Kidney (tissue), 14 donors: ENCODE results near the gene TRIAP1. TPM values are rescaled to one million over a fixed set of nuclear protein-coding genes. Genes with fewer than 3 reads are reported as not detected.
A peak's percentile ranks its signal among the peaks of the same experiment; 100 is the strongest.

ENCODE experiments used
- DNase-seq, 5 donors: peaks; one replicate each; pipeline ENCODE4 v3.0.0-alpha.2; 2013 to 2020
- FAIRE-seq: peaks from 2 replicates; lab custom pipeline; 2012; peaks lifted over from hg19 to GRCh38; lab: Jason Lieb, UNC
- H3K27ac ChIP-seq, 2 donors: one replicate each; pipeline ENCODE4 v1.7.0; 2013; ENCODE audit warnings: low read depth in 2 of 2, low read length in 2 of 2, inconsistent platforms in 1 of 2
- H3K27me3 ChIP-seq: one replicate; pipeline ENCODE4 v1.7.1; 2013; ENCODE audit warnings: low read length, inconsistent platforms; ENCODE audit not compliant: control insufficient read depth, insufficient read depth
- H3K36me3 ChIP-seq, 3 donors: one replicate each; pipeline versions ENCODE4 v1.7.0 to v1.7.1; 2013; ENCODE audit warnings: low read length in 3 of 3, control low read depth in 1 of 3, inconsistent platforms in 1 of 3; ENCODE audit not compliant: insufficient read depth in 3 of 3, control insufficient read depth in 2 of 3
- H3K4me1 ChIP-seq, 3 donors: one replicate each; pipeline versions ENCODE4 v1.7.0 to v1.7.1; 2013; ENCODE audit warnings: low read length in 3 of 3, inconsistent platforms in 1 of 3, low read depth in 1 of 3; ENCODE audit not compliant: control insufficient read depth in 2 of 3, insufficient read depth in 2 of 3
- H3K4me3 ChIP-seq, 3 donors: one replicate each; pipeline versions ENCODE4 v1.7.0 to v1.8.1; 2013; ENCODE audit warnings: low read length in 3 of 3, control low read depth in 1 of 3, inconsistent platforms in 1 of 3
- H3K9ac ChIP-seq, 3 donors: one replicate each; pipeline versions ENCODE4 v1.7.0 to v1.7.1; 2013; ENCODE audit warnings: low read length in 3 of 3, control low read depth in 1 of 3, inconsistent platforms in 1 of 3
- H3K9me3 ChIP-seq, 3 donors: one replicate each; pipeline versions ENCODE4 v1.7.0 to v1.7.1; 2013; ENCODE audit warnings: low read length in 3 of 3, control low read depth in 1 of 3, inconsistent platforms in 1 of 3; ENCODE audit not compliant: control insufficient read depth in 2 of 3, insufficient read depth in 1 of 3
- intact Hi-C: fragments of 100-400 bp; cut with DNase I; formaldehyde crosslinking; loops from one replicate; pipeline ENCODE4 v1.11.1; 2022
- polyA plus RNA-seq: library from polyadenylated mRNA; stranded (reverse); fragments of 350-450 nt; fragmentation: Illumina TruSeq; extraction: RNeasy Lipid Tissue Mini Kit (QIAGEN cat#74804); gene quantifications from one replicate; pipeline ENCODE4 v1.2.3, GENCODE V29; 2014; ENCODE audit warnings: low read depth, low replicate concordance; ENCODE audit not compliant: insufficient read depth
- total RNA-seq: library from RNA; stranded (reverse); fragmentation: NEBNext Ultra II Directional; extraction: Animal tissue kit (Norgen Biotek cat#: 25700); gene quantifications from one replicate; pipeline ENCODE4 v1.2.1, GENCODE V29; 2021
- TF ChIP-seq, protein P1 (sequence below): IDR thresholded peaks from 3 replicates; pipeline ENCODE4 v1.5.1; 2012; ENCODE audit warnings: mild to moderate bottlenecking, moderate library complexity, borderline replicate concordance; ENCODE audit not compliant: insufficient read depth; ENCODE audit errors: extremely low read depth
- donor health status: control.
- donor health status: control.
- donor health status: control.
- donor health status: control.
- donor health status: control.
- donor health status: DM: yes; HTN: yes; CAD: no.
- donor health status: Normal renal cell carcinoma (clear cell type).

TRIAP1 gene
- total and polyA plus RNA-seq, 2 donors from 2014 or later = 15.6 to 28.2 TPM

DNA sequence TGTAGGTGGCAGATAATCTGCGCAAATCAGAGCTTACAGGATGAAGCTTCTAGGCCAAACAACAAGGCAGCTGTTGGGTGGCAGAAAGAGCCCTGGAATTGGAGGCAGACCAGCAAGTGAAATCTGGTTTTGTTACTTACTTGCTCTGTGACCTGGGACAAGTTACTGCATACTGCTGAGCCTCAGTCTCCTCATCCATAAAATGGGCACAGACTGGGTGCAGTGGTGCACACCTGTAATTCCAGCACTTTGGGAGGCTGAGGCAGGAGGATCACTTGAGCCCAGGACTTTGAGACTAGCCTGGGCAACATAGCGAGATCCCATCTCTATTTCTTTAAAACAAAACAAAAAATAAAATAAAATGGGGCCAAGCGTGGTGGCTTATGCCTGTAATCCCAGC is 39.6 kb downstream of the TRIAP1 start:
- H3K4me1 ChIP-seq = no peaks in the 10 kb centered on the region

DNA sequence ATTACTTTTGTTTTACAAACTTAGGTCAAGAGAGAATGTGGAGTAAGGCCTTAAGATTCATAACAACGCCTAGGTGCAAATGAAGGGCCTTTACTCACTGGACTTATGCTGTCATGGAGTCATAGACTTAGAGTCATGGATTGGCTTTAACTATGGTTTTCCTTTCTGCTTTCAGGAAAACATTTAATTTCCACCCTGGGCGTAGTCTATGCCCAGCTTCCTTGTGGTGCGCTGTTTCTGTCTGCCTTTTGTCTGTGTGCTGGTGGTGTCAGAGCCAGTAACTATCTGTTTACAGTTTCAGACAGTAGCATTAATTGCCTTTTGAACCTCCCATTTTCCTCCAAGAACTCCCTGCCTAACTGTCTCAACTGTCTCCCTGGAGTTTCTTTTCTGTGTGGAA is 40.1 kb downstream of the TRIAP1 start:
- no peak overlapping the region for H3K4me3 ChIP-seq
- no peaks in the 10 kb centered on the region for H3K36me3 ChIP-seq
- H3K9me3 ChIP-seq = no peaks in the 10 kb centered on the region
- H3K9ac ChIP-seq = no peak overlapping the region
- no peak overlapping the region for H3K27ac ChIP-seq
- DNase-seq = peak in 1 of 5 donors; percentile 30
- intact Hi-C loops = no loop called here
- FAIRE-seq = no peak
- TF ChIP-seq, protein P1, sequence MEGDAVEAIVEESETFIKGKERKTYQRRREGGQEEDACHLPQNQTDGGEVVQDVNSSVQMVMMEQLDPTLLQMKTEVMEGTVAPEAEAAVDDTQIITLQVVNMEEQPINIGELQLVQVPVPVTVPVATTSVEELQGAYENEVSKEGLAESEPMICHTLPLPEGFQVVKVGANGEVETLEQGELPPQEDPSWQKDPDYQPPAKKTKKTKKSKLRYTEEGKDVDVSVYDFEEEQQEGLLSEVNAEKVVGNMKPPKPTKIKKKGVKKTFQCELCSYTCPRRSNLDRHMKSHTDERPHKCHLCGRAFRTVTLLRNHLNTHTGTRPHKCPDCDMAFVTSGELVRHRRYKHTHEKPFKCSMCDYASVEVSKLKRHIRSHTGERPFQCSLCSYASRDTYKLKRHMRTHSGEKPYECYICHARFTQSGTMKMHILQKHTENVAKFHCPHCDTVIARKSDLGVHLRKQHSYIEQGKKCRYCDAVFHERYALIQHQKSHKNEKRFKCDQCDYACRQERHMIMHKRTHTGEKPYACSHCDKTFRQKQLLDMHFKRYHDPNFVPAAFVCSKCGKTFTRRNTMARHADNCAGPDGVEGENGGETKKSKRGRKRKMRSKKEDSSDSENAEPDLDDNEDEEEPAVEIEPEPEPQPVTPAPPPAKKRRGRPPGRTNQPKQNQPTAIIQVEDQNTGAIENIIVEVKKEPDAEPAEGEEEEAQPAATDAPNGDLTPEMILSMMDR = no peak
- H3K27me3 ChIP-seq = no peaks in the 10 kb centered on the region
- no peaks in the 10 kb centered on the region for H3K4me1 ChIP-seq

More for the DNA sequence above, 39.6 kb downstream of the TRIAP1 start:
- no peaks in the 10 kb centered on the region for H3K36me3 ChIP-seq
- no peaks in the 10 kb centered on the region for H3K9me3 ChIP-seq
- intact Hi-C loops = no loop called here
- DNase-seq = no peak
- H3K4me3 ChIP-seq = no peak overlapping the region
- H3K27ac ChIP-seq = no peak overlapping the region
- TF ChIP-seq, protein P1 = no peak
- no peak for FAIRE-seq
- no peaks in the 10 kb centered on the region for H3K27me3 ChIP-seq
- H3K9ac ChIP-seq = no peak overlapping the region

DNA sequence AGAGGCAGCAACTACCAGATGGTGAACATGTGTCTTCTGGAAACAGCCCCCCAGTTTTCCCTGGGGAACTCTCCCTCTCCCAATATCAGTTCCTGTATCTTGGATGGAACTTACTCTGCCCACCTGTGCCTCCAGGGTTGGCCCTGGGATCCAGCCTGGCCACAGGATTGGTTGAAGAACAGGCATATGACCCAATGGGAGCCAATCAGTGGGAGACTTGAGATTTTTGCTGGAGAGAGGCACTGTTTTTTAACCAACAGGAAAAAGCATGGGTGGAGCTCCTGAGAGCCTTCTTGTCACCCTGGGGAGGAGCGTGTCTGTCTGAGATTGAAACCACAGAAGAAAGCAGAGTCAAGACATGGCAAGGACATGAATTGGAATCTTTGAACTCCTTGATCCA is 41.9 kb downstream of the TRIAP1 start:
- Histone ChIP-seq H3K9me3 (no peaks in the 10 kb centered on the region), H3K4me3 (no peak overlapping the region), H3K27ac (no peak overlapping the region), H3K27me3 (no peaks in the 10 kb centered on the region), H3K4me1 (no peaks in the 10 kb centered on the region), H3K9ac (no peak overlapping the region), H3K36me3 (no peaks in the 10 kb centered on the region)
- intact Hi-C loops = no loop called here
- no peak for DNase-seq
- no peak for FAIRE-seq
- TF ChIP-seq, protein P1 = no peak

DNA sequence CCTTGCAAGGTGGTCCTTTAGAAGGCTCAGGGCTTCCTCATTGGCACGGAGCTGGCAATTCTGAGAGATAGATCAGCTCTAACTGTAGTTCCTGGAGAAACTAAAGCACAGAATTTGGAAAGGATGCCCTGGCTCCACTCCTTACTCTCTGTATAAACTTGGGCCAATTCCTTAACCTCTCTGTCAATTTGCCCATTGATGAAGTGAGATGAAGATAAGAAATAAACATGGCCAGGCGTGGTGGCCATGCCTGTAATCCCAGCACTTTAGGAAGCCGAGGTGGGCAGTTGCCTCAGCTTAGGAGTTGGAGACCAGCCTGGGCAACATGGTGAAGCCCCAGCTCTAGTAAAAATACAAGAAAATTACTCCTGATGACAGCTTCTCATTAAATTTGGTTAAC is 42.3 kb downstream of the TRIAP1 start:
- no peak for DNase-seq

More for the DNA sequence above, 42.3 kb downstream of the TRIAP1 start:
- TF ChIP-seq, protein P1 = no peak
- FAIRE-seq = no peak
- Histone ChIP-seq H3K9me3 (no peaks in the 10 kb centered on the region), H3K9ac (no peak overlapping the region), H3K4me1 (no peaks in the 10 kb centered on the region), H3K27ac (no peak overlapping the region), H3K27me3 (no peaks in the 10 kb centered on the region), H3K4me3 (no peak overlapping the region), H3K36me3 (no peaks in the 10 kb centered on the region)
- intact Hi-C loops = no loop called here
